ENCODE results near the gene BDKRB2.
"Not testable (repeated sequence)": the region's sequence is repeated elsewhere in the genome, so short reads cannot be mapped to it uniquely, and the experiment has no call there.

BDKRB2 gene

GRCh38 chr14:96225213-96225612 lies 20.6 kb downstream of the BDKRB2 start:
- DNase-seq (ENCODE audit: low read depth): no peak

GRCh38 chr14:96225745-96226151 lies 21.1 kb downstream of the BDKRB2 start:
- no peak for DNase-seq (ENCODE audit: low read depth)

- DNase-seq (ENCODE audit: low read depth): no peak
Observed at GRCh38 chr14:96227428-96227827, 22.8 kb downstream of the BDKRB2 start.

- DNase-seq (ENCODE audit: low read depth): no peak
Observed at GRCh38 chr14:96229315-96229714, 24.7 kb downstream of the BDKRB2 start.

GRCh38 chr14:96231056-96231455 lies 26.4 kb downstream of the BDKRB2 start:
- no peak for DNase-seq (ENCODE audit: low read depth)

- no peak for DNase-seq (ENCODE audit: low read depth)
Observed at GRCh38 chr14:96231526-96232130, 27.0 kb downstream of the BDKRB2 start.

- DNase-seq (ENCODE audit: low read depth): no peak
Observed at GRCh38 chr14:96232506-96232905, 27.9 kb downstream of the BDKRB2 start.

GRCh38 chr14:96233661-96234060 lies 29.0 kb downstream of the BDKRB2 start:
- no peak for DNase-seq (ENCODE audit: low read depth)

- DNase-seq (ENCODE audit: low read depth): no peak
Observed at GRCh38 chr14:96235426-96235825, 30.8 kb downstream of the BDKRB2 start.

GRCh38 chr14:96237641-96238040 lies 33.0 kb downstream of the BDKRB2 start:
- DNase-seq (ENCODE audit: low read depth): no peak

GRCh38 chr14:96238676-96239265 lies 34.1 kb downstream of the BDKRB2 start:
- no peak for DNase-seq (ENCODE audit: low read depth)

GRCh38 chr14:96239711-96240141 lies 35.1 kb downstream of the BDKRB2 start:
- no peak for DNase-seq (ENCODE audit: low read depth)

GRCh38 chr14:96240641-96241040 lies 36.0 kb downstream of the BDKRB2 start:
- DNase-seq (ENCODE audit: low read depth): no peak

GRCh38 chr14:96242126-96242525 lies 37.5 kb downstream of the BDKRB2 start:
- DNase-seq (ENCODE audit: low read depth): no peak

- no peak for DNase-seq (ENCODE audit: low read depth)
Observed at GRCh38 chr14:96243785-96244184, 39.1 kb downstream of the BDKRB2 start.

- DNase-seq (ENCODE audit: low read depth): not testable (repeated sequence)
Observed at GRCh38 chr14:96245074-96245473, 40.4 kb downstream of the BDKRB2 start.

GRCh38 chr14:96245710-96246538 lies 41.3 kb downstream of the BDKRB2 start:
- DNase-seq (ENCODE audit: low read depth): no peak

- no peak for DNase-seq (ENCODE audit: low read depth)
Observed at GRCh38 chr14:96246539-96246847, 41.9 kb downstream of the BDKRB2 start.

- no peak for DNase-seq (ENCODE audit: low read depth)
Observed at GRCh38 chr14:96247031-96247430, 42.4 kb downstream of the BDKRB2 start.

GRCh38 chr14:96249029-96249428 lies 44.4 kb downstream of the BDKRB2 start:
- DNase-seq (ENCODE audit: low read depth): no peak

- no peak for DNase-seq (ENCODE audit: low read depth)
Observed at GRCh38 chr14:96250485-96250884, 45.8 kb downstream of the BDKRB2 start.

GRCh38 chr14:96251656-96252155 lies 47.1 kb downstream of the BDKRB2 start:
- no peak for DNase-seq (ENCODE audit: low read depth)

Data from T follicular helper cell (primary cell).